Erythroblast (primary cell): ENCODE results near the gene RIC3.

ENCODE experiments used
- GATA1 ChIP-seq: IDR thresholded peaks from 2 replicates; pipeline ENCODE4 v1.6.1; 2011; ENCODE audit warnings: low read depth, mild to moderate bottlenecking, control low read depth, low read length, moderate library complexity
- POLR2A ChIP-seq: IDR thresholded peaks from 2 replicates; pipeline ENCODE4 v1.6.1; 2011; ENCODE audit warnings: mild to moderate bottlenecking, low read length

DNA sequence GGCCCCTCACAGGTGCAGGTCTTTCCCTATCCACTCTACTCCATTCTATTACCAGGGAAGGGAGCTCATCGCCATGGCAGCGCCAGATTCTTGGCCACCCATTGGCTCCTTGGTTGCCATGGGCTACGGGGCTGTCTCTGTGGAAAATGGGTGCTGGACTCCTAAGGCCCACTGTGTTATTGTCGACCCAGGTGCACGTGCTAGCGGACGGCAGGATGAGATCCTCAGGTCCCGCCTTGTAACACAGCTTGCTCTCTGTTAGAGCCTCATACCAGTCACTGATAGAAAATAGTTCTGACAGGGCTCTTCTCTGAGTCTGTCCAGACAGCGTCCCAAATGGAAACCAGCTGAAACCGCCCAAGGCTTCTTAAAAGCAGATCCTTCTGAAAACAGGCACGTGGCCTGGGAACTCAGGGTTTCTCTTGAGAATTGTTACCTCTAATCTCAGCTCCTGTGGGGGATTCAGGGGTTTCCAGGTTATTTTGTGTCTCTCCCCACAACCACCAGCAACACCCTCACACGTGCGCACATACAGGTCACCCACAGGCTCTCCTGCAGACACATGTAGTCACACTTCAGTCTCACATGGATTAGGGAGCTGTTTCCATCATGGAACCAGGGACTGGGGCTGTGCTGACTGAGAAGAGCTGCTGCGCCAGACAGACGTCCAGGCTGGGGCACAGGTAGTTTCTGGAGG lies 86.3 kb downstream of the RIC3 start:
- TF ChIP-seq POLR2A (no peak), GATA1 (no peak)
